Chondrocyte (in vitro differentiated cells): ENCODE data around the gene CLDND2. TPM values are rescaled to one million over a fixed set of nuclear protein-coding genes. Genes with fewer than 3 reads are reported as not detected.
"Not testable (repeated sequence)": the region's sequence is repeated elsewhere in the genome, so short reads cannot be mapped to it uniquely, and the experiment has no call there.

ENCODE experiments used
- DNase-seq: peaks from one replicate; pipeline ENCODE4 v3.0.0; 2021; ENCODE audit warnings: mixed read lengths, low spot score
- H3K27ac Mint-ChIP-seq: one replicate; pipeline ENCODE4 v1.8.0; 2021; ENCODE audit warnings: mild to moderate bottlenecking, moderate library complexity, mixed read lengths; ENCODE audit not compliant: unreplicated experiment
- H3K27me3 Mint-ChIP-seq: 2 replicates; pipeline ENCODE4 v1.8.0; 2021; ENCODE audit warnings: low read depth, mixed read lengths
- H3K36me3 Mint-ChIP-seq: 2 replicates; pipeline ENCODE4 v1.8.0; 2021; ENCODE audit warnings: low read depth, mixed read lengths
- H3K4me1 Mint-ChIP-seq: 2 replicates; pipeline ENCODE4 v1.8.0; 2021; ENCODE audit warnings: low read depth, mild to moderate bottlenecking, mixed read lengths
- H3K4me3 Mint-ChIP-seq: one replicate; pipeline ENCODE4 v1.8.0; 2021; ENCODE audit warnings: mild to moderate bottlenecking, moderate library complexity, mixed read lengths; ENCODE audit not compliant: unreplicated experiment
- H3K9me3 Mint-ChIP-seq: 2 replicates; pipeline ENCODE4 v1.8.0; 2021; ENCODE audit warnings: low read depth, mixed read lengths
- total RNA-seq: library from RNA; stranded (reverse); gene quantifications from 3 replicates; pipeline ENCODE4 v1.2.1, GENCODE V29; 2021
- TF ChIP-seq, protein P1 (sequence below): fragments of 200-600 bp; sonication (generic); IDR thresholded peaks from 2 replicates; pipeline ENCODE4 v1.5.0; 2021; ENCODE audit warnings: antibody characterized with exemption, mild to moderate bottlenecking, moderate library complexity

The CLDND2 gene
- total RNA-seq, 1 donor from 2014 or later = not detected

DNA sequence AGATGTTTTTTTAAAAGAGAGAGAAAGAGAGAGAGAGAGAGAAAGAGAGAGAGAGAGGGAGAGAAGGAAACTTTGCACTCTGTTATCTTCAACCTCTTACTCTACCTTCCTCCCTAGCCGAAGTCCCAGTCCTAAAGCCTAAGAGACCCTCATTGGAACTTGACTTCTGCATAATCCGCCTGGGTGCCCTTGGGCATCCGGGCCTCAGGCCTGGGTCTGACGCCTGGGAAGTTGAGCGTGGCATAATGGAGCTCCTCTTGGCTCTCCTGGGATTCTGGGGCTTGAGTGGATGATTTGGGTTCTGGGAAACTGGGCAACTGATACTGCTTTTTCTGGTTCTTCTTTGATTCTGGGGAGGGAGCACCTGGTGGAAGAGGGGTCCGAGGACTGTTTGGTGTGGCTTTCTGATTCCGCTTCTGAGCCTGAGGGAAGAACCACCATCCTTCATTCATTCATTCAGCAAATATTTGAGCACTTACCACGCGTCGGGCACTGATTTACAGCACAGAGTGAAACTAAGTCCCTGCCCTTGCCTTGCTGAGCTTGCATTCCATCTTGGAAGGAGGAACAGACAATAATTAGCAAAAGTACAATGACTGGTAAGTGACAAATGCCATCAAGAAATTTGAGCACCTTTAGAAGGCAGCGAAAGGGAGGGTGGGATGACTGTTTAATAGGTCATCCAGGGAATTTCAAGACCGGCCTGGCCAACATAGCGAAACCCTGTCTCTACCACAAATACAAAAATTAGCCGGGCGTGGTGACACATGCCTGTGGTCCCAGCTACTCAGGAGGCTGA lies 42.3 kb upstream of the CLDND2 start:
- Mint-ChIP-seq H3K27ac (no peak overlapping the region), H3K9me3 (peaks cover 3% of the 10 kb centered on the region), H3K27me3 (peaks cover 2% of the 10 kb centered on the region), H3K4me1 (peaks cover 3% of the 10 kb centered on the region), H3K4me3 (no peak overlapping the region), H3K36me3 (no peaks in the 10 kb centered on the region)
- TF ChIP-seq, protein P1, sequence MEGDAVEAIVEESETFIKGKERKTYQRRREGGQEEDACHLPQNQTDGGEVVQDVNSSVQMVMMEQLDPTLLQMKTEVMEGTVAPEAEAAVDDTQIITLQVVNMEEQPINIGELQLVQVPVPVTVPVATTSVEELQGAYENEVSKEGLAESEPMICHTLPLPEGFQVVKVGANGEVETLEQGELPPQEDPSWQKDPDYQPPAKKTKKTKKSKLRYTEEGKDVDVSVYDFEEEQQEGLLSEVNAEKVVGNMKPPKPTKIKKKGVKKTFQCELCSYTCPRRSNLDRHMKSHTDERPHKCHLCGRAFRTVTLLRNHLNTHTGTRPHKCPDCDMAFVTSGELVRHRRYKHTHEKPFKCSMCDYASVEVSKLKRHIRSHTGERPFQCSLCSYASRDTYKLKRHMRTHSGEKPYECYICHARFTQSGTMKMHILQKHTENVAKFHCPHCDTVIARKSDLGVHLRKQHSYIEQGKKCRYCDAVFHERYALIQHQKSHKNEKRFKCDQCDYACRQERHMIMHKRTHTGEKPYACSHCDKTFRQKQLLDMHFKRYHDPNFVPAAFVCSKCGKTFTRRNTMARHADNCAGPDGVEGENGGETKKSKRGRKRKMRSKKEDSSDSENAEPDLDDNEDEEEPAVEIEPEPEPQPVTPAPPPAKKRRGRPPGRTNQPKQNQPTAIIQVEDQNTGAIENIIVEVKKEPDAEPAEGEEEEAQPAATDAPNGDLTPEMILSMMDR = no peak
- DNase-seq = no peak

- H3K4me1 Mint-ChIP-seq = peaks cover 3% of the 10 kb centered on the region
- DNase-seq = no peak
- H3K36me3 Mint-ChIP-seq = no peaks in the 10 kb centered on the region
- no peak overlapping the region for H3K27ac Mint-ChIP-seq
- peaks cover 2% of the 10 kb centered on the region for H3K27me3 Mint-ChIP-seq
- H3K9me3 Mint-ChIP-seq = peaks cover 17% of the 10 kb centered on the region
- H3K4me3 Mint-ChIP-seq = no peak overlapping the region
- TF ChIP-seq, protein P1 = peak; percentile 49
Measured at GRCh38 chr19:51407511-51408131, 38.8 kb upstream of the CLDND2 start.

DNA sequence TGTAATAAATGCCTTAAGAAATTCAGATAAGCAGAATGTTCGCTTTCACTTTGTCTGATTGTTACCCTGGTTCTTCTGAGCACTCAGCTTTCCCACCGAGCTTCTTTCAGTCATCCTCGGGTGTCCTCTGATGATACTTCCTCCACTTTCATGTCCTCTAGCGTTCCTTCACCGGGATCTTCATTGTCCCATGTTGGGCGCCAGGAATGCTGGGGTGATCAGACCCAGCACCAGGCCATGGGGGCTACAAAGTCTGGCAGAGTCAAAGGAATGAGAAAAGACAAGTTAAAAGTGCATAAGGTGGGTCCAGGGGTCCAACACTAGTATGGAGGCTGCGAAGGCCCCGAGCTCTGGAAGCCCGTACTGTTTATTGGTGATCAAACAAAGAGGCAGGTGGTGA lies 33.3 kb upstream of the CLDND2 start:
- H3K36me3 Mint-ChIP-seq = peaks cover 3% of the 10 kb centered on the region
- H3K27ac Mint-ChIP-seq = no peak overlapping the region
- no peak for DNase-seq
- TF ChIP-seq, protein P1 = no peak
- no peaks in the 10 kb centered on the region for H3K4me1 Mint-ChIP-seq
- no peaks in the 10 kb centered on the region for H3K27me3 Mint-ChIP-seq
- H3K4me3 Mint-ChIP-seq = no peak overlapping the region
- peaks cover 27% of the 10 kb centered on the region for H3K9me3 Mint-ChIP-seq

- H3K9me3 Mint-ChIP-seq = peaks cover 21% of the 10 kb centered on the region
- not testable (repeated sequence) for H3K36me3 Mint-ChIP-seq, H3K4me3 Mint-ChIP-seq, H3K27me3 Mint-ChIP-seq, H3K27ac Mint-ChIP-seq, H3K4me1 Mint-ChIP-seq, DNase-seq
Measured at GRCh38 chr19:51399936-51400335, 31.1 kb upstream of the CLDND2 start.

DNA sequence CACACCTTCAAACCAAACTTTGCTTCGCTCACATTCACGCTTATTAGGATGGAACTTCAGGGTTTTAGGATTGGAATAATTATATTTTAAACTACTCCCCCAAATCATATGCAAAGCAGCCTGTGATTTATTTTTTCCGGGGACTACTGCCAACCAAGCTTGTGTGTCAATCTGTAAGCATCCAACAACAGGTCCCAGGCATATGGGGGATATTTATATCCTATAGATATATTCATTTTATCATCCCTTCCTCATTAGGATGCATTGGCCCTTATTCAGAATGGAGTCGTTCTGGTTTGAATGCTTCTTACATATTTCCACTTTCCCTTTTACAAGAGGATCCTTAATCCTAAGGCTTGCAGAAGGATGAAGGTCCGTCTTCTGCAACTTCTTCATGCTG lies 30.4 kb upstream of the CLDND2 start:
- H3K4me3 Mint-ChIP-seq = no peak overlapping the region
- H3K4me1 Mint-ChIP-seq = peaks cover 8% of the 10 kb centered on the region

More for the DNA sequence above, 30.4 kb upstream of the CLDND2 start:
- TF ChIP-seq, protein P1 = no peak
- Mint-ChIP-seq H3K27ac (no peak overlapping the region), H3K9me3 (peaks cover 21% of the 10 kb centered on the region), H3K36me3 (peaks cover 3% of the 10 kb centered on the region), H3K27me3 (no peaks in the 10 kb centered on the region)
- DNase-seq = no peak
